AG10803 (cell line): ENCODE data around the gene OR1F1.

Source experiments
- DNase-seq: peaks from one replicate; pipeline ENCODE4 v3.0.0; 2010; ENCODE audit warnings: low read depth
- H3K4me3 ChIP-seq: 2 replicates; pipeline ENCODE4 v1.5.1; 2011; ENCODE audit warnings: mild to moderate bottlenecking, low read length, control low read depth
- TF ChIP-seq, protein P1 (sequence below): conservative IDR thresholded peaks from 2 replicates; pipeline ENCODE4 v1.5.1; 2011; ENCODE audit warnings: mild to moderate bottlenecking, low read length, control low read depth, inconsistent platforms

OR1F1 gene

DNA sequence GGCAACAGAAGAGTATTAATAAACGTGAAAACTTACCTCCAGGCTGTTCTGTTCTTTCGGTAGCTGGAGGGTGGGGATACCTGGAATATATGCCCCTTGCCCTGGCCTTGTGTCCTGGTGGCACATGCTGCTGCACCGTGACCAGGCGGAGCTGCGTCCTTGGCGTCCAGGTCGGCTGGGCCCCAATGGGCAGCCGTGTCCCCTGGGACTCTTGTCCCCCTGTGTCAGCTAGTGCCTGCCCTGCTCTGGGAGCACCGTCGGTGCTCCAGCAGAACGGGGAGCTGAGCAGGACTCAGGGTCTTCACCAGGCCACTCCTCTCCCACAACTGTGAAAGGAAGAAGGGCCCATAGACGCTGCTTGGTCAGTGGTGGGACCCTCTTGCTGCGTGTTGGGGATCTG lies 45.2 kb upstream of the OR1F1 start:
- TF ChIP-seq, protein P1, sequence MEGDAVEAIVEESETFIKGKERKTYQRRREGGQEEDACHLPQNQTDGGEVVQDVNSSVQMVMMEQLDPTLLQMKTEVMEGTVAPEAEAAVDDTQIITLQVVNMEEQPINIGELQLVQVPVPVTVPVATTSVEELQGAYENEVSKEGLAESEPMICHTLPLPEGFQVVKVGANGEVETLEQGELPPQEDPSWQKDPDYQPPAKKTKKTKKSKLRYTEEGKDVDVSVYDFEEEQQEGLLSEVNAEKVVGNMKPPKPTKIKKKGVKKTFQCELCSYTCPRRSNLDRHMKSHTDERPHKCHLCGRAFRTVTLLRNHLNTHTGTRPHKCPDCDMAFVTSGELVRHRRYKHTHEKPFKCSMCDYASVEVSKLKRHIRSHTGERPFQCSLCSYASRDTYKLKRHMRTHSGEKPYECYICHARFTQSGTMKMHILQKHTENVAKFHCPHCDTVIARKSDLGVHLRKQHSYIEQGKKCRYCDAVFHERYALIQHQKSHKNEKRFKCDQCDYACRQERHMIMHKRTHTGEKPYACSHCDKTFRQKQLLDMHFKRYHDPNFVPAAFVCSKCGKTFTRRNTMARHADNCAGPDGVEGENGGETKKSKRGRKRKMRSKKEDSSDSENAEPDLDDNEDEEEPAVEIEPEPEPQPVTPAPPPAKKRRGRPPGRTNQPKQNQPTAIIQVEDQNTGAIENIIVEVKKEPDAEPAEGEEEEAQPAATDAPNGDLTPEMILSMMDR: no peak
- no peak for DNase-seq
- H3K4me3 ChIP-seq: no peak overlapping the region

DNA sequence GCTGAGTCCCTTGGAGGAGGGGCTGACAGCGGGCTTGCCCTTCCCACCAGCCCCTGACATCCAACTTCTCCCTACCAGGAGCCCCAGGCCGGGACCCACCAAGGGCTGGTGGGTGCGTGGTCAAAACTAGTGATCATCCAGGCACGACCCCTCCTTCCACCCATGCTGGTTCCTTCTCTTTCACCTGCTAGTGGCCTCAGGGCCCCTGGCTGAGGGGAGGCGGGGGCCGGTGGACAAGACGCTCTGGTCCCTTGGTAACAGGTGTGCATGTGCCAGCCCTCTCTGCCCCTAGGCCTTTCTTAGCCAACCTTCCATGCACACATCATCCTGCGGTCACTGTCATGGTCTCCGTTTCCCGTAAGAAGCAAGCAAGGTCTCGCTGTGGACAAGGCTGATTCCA lies 44.8 kb upstream of the OR1F1 start:
- no peak for DNase-seq
- TF ChIP-seq, protein P1: no peak
- H3K4me3 ChIP-seq: no peak overlapping the region

DNA sequence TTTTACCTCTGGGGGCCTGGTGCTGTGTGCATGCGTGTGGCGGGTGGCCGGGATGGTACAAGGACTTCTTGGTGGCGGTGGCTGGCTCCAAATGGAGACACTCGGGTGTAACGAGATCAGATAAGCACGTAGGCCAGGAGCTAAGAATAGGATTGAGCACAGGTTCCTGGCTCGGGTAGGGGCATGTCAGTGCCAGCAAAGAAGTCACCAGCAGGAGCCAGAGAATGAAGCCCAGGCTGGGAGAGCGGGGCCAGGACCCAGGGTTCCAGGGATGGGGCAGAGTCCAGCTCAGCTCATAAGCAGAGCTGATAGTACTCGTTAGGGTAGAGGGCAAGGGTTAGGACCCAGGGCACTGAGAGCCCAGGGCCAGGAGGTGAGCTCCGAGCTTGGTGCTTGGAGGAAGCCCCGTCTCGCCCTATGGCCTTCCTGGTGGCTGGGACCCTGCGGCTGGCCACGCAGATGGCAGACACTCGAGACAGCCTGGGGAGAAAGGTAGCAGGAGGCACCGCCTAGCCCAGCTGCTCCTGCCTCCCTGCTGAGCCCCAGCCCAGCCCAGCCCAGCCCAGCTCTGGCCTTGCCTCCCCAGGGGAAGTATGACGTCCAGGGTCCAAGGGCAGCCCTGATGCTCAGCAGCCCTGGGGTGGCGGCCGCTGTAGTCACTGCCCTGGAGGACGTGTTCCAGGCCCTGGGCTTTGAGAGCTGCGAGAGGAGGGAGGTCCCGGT lies 44.2 kb upstream of the OR1F1 start:
- TF ChIP-seq, protein P1: no peak
- no peak overlapping the region for H3K4me3 ChIP-seq
- DNase-seq: no peak

DNA sequence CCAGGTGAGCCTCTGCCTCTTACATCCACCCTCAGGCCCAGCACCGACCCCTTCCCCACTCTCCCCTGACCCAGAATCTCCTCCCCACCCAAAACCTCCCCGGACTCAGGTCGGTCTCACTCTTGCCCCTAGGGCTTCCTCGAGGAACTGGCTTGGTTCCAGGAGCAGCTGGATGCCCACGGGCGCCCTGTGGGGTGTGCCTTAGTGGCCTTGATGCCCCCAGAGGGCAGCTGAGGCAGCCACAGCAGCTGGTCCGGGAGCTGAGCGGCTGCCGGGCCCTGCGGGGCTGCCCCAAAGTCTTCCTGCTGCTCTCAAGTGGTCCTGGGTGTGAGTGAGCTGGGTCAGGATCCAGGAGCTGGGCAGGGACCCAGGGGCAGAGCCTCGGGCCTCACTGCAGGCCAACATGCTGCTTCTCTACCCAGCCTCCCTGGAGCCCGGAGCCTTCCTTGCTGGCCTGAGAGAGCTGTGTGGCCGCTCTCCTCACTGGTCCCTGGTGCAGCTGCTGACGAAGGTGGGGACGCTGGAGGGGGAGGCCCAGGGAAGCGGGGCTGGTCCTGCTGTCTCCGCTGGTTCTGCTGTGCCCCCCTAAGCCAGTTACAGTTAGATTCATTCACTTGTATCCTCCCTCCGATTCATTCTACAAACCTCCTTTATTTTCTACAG lies 43.6 kb upstream of the OR1F1 start:
- no peak for DNase-seq
- TF ChIP-seq, protein P1: no peak
- H3K4me3 ChIP-seq: no peak overlapping the region

DNA sequence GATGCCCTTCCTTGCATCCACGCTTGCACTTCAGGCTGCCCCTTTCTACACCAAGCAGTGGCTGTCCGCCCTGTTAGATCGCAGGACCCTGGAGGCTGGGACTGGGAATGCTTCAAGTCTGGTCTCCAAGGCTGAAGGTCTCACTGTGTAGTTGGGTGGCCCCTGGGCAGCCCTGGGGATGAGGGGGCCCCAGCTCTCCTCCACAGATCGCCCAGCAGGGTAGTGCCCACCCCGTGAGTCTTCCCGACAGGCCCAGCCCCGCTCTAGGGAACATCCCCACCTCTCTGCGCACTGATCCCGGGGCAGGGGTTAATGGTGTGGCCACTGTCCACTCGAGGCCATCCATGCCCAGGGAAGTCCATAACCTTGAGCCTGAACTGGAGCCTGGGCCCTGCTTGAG lies 42.9 kb upstream of the OR1F1 start:
- no peak for DNase-seq
- TF ChIP-seq, protein P1: no peak
- H3K4me3 ChIP-seq: no peak overlapping the region

DNA sequence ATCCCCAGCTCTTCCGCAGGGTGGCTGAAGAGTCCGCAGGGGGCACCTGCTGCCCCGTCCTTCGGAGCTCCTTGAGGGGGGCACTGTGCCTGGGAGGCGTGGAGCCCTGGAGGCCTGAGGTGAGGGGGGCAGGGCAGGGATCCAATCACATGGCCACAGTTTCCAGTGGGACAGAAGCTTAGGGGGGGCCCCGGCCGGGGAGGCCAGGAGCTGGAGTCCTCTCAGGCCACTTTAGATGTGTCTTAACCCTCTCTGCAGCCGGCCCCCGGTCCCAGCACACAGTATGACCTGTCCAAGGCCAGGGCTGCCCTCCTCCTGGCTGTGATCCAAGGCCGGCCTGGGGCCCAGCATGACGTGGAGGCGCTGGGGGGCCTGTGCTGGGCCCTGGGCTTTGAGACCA lies 42.3 kb upstream of the OR1F1 start:
- no peak for DNase-seq
- no peak overlapping the region for H3K4me3 ChIP-seq
- TF ChIP-seq, protein P1: no peak
